GM18508 (cell line): Measurements from ENCODE around the gene STAB2.

Experiments
- ATAC-seq: cut with Tn5 transposase; IDR thresholded peaks from one replicate; pipeline ENCODE4 v1.9.1; 2021; ENCODE audit warnings: moderate number of reproducible peaks; ENCODE audit not compliant: insufficient read depth, unreplicated experiment

Gene STAB2

DNA sequence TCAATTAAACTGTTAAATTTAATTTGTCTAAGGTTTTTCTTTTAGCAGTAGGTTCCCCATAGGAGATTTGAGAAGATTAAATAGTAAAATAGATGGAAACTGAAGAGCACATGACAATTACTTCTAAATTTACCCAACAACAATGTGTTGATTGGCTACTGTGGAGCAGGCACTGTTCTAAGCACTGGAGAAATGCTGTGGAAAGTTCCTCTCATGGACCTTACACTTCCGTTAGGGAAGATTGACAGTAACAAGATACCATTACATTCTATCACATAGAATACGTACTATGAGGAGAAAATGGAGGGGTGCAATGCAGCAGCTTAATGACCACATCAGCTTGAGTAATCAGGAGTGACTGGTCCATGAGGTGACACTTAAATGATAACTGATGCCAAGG is 8.1 kb upstream of the STAB2 start:
- ATAC-seq, result no peak

DNA sequence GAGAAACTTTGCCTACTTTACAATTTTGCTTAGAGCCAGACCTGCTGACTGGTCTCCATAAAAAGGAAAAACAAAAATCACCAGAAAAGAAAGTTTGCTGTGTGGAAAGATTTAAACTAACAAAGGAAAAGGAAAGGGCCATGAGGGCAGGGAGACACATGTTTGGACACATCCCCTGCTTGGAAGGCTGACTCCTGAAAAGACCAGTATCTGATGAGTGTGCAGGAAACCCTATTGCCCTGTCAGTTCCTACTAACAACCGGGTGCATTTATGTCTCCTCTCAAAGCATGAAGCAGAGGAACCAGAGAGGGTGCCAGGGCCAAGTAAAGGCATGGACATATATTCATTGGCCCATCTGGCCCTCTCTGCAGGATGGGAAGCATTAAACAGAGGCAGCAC is 7.0 kb upstream of the STAB2 start:
- ATAC-seq, result no peak

DNA sequence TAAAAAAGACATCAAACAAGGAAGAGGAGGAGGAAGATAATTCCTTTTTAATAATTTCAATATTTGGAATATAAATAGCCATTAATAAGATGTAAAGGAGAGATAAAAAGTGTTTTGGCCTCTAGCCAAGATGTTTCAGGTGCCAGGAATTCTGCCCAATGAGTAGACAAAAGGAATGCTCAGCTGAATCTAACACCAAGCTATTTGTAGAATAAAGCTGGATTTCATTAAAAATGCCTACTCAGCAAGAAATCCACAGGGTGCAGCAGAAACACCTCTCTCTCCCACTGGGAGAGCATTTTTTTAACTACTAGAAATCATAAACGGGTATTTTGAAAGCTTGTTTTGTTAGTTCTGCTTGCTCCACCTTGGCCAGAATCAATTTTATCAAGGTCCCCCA is 4.1 kb upstream of the STAB2 start:
- no peak for ATAC-seq

DNA sequence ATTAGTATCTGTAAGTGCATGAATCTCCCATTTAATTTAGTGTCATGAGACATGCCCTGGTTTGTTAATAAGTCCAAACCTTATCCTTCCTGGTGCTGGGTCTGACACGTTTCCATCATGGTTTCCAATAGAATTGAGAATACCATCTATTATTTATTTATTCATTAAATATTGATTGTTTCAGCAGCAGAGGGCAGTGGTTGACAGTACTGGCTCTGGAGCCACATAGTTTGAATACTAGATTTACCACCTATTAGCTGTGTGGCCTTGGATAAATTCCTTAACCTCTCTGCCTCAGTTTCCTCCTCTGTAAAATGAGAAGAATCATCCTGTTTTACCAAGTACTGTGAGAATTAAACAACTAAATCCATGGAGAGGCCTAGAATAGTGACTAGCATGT is 941 bp upstream of the STAB2 start:
- no peak for ATAC-seq

DNA sequence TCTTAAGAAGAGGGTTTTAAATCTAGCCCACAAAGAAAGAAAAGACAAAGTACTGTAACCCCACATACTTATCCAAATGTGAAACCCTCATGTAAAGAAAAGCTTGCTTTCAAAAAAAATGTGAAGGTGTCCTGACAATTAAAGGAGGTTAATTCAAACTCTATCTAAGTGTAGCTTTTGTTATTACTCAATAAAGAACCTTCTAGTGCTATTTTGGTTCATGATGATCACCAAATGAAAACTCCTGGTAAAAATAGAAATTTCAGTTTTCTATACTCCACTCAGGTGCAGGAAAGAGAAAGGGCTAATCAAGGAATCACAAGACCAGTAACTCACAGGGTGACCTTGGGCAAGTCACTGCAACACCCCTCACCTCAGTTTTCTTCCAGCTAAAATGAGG is 1.6 kb downstream of the STAB2 start:
- no peak for ATAC-seq

DNA sequence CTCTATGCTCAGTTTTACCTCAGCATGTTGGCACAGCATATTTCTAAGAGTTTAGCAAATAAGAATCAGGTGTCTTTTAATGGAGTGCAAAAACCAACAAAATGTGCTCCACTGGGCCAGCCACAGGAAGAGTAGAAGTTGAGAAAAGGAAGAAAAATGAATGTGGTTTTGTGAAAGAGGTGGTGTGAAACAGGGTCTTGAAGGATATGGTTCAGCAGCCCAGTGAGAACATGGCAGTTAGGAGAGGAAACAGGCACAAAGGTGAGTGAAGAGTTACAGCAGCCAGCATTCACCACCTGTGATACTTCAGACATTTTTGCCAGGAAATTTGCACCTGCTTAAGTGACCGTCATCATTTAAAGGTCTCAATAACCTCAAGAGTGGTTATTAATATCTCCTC is 2.4 kb downstream of the STAB2 start:
- ATAC-seq, result no peak

DNA sequence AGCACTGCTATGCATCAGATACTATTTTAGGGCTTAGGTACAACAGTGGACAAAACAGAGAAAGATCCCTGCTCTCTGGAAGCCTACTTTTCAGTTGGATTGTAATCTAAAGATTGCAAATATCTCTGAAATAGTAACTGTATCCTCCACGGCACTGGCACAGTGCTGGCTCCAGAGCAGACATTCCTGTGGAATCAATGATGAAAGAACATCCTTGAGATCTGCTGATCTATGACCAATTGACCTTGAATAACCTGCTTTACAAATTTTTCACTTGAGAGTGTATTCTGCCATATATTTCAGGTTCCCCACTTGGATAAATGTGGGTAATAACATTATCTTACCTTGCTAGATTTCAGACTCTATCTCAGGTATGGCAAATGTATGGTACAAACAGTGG is 3.2 kb downstream of the STAB2 start:
- no peak for ATAC-seq

DNA sequence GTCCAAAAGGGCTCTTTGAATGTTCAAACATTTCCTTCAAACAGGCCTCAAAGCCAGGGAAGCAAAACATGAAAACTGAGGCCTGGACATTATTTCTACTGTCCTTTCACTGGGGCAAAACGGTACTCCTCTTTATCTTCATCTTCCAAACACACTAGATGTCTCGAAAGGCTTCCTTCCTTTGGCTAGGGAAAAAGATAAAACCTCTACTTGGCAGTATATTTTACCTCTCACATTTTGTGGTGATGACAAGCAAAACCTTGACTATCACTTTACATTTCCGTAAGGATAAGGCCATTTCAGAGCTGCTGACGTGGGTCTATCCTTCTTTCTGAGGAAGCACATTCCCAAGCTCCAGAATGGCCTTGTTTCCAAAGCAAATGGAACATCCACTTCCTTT is 9.9 kb downstream of the STAB2 start:
- ATAC-seq, result no peak

DNA sequence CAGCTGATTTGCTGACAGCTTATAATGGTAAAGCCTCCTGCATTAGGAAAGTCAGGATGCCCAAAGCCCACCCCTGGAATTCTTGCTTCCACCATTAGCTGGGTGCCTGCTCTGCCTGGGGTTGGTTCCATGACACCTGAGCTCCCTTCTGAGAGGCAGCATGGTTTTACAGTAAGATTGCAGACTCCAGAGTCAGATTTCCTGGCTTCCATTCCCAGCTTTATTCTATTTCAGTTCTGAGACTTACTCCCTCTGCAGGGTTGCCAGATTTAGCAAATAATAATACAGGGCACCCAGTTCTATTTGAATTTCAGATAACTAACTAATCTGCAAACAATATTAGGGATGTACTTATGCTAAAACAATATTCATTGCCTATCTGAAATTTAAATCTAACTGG is 12.2 kb downstream of the STAB2 start:
- no peak for ATAC-seq

DNA sequence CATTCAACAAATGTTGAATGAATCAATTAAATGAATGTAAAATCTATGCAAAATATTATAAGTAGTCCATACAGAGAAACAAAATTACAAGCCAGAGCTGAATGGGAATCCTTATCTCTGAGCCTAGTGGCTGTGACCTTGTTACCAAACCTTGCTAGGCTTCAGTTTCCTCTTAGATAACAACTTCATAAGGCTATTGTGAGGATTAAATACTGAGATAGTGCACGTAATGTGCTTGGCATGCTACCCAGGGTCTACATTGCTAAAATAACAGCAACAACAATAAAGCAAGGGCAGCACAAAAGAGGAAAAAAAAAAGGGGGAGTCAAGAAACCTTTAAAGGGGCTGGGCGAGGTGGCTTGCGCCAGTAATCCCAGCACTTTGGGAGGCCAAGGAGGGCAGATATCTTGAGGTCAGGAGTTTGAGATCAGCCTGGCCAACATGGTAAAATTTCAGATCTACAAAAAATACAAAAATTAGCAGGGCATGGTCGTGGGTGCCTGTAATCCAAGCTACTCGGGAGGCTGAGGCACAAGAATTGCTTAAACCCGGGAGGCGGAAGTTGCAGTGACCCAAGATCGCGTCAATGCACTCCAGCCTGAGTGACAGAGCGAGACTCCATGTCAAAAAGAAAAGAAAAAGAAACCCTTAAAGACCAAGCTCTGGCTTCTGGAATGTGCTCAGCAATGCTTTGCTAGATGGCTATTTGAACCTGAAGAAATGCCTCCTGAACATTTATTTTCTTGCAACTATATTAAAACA is 14.1 kb downstream of the STAB2 start:
- ATAC-seq, result no peak

DNA sequence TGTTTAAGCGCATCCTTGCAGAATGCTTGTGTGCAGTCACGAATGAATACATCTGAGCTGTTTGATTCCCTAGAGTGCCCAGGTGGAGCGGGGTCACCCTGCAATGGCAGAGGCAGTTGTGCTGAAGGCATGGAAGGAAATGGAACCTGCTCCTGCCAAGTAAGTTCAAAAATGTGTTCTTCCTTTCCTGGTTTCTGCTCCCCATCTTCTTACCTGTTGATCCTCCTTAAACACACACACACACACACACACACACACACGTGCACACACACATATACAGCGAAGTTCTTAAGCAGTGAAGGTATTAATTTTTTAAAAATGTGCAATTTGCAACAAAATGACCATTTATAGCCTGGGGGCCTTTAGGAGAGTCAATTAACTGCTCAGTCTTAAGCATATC is 33.3 kb downstream of the STAB2 start:
- ATAC-seq, result no peak

DNA sequence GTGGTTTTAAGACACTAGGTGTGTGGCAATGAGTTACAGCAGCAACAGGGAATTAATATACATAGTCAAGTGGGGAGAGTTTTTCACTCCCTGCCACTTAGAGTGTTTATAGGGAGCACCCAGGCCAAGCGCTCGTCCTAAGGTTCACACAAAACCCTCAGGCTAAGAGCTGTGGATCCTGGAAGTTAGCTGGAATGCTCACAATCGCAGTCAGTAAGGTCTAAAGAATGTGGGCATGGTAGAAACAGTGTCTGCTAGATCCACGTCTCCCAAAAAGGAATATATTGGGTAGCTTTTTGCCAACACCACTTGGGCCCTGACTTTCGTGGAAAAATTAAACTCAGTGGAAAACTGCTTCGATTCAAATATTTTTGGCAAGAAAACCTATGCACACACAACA is 36.6 kb downstream of the STAB2 start:
- no peak for ATAC-seq

DNA sequence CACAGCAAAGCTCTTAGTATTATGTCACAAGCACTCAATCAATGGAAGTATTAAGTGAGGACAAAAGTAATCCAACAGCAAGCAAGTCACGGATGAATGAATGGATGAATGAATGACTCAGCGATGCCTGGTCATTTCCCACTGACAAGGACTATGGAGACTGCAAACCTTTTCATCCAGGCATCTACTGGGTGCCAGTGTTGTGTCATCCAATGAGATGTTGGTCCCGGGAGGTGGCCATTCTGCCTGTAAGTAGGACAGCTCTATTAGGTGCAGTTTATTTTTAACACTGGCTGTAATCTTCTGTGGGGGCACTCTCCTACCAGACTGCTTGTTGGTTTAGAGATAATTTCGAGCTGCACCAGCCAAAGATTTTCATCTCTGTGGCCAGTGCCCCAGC is 39.4 kb downstream of the STAB2 start:
- ATAC-seq, result no peak

DNA sequence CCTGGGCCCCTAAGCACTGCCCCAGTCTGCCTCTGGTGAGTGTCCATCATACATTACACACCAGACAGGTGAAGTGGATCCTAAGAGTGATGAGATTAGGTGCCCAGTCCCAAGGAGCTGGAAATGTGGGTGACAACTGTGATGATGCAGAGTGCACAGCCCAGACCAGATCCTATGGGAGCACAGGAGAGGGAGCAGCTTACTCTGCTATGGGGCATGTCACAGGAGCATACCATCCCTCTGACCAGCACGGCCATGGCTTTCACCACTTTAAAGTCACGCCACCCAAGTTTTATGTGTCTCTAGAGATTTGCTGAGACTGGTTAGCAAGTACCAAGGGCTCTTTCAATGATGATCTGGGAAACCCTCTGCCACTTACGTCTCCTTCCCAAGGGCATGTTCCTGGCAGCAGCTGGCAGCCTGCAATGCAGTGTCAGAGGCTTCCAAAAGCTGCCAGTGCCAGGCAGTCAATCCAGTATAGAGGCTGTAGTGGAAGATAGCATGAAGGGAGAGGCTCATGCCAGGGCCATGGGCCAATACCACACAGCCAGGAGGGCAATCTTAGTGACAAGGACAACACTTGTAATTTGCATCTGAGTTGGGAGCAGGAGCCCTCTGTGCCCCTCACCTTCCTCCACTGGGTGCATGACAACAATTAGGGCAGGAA is 40.2 kb downstream of the STAB2 start:
- no peak for ATAC-seq

DNA sequence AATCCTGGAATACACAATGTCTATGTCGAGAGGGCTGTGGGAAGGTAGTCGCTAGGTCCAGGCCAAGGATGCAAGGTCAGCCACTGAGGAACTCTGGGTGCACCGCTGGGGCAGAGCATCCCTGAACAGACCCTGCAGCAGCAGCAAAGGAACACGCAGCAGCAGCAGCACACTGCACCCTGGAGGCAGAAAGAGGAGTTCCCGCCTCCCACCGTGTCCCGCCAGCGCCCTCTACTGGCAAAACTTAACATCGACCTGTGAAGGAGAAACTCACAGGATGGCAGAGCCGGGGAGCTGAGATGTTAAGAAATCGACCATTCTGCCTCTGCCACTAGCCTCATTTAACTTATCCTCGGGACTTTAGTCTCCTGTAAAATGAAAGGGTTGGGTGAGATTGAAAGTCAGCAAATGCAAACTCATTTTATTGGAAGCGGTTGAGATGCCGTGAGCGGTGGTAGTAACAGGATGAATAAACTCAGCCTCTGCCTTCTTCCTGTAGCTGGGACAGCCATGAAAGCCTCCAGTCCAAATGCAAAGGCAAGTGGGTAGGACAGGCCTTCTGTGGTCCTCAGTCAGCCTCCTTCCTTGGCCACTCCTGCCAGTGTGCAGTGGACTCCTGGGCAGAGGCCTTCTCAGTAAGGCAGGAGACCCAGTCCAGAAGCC is 45.6 kb downstream of the STAB2 start:
- ATAC-seq, result peak; percentile 61

DNA sequence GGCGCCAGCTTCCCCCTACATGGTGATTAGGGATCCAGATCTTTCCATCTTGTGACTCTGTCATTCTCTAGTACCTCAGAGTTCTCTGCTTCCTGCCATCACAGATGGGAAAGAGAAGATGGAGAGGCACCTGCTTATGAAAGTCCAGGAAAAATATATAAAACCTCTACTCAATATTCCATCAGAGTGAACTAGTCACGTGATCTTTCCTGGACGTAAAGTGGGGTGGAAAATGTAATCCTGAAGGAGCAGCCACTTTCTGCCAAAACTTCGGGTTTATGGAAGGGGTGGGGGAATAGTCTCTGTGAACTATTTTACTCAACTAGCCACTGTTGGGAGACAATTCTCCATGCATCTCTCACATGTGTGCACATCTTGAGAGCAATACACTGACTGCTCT is 47.7 kb downstream of the STAB2 start:
- no peak for ATAC-seq

DNA sequence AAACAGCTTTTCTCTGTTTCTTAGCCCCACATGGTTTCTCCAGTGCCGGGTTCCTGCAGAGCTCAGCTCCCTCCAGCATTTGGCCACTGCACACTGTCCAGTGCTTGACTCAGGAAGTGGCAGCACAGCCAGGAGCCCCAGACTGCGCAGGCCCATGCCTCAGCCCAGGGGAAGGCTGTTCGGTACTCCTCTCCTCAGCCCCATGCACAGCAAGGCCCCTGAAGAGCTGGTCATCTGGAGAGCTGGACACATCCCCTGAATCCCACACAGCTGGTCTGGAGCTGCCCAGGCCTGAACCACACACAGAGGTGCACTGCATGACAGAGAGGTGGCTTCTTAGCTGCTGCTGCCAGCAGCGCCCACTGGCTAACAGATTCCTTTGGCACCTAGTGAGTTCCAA is 48.3 kb downstream of the STAB2 start:
- ATAC-seq, result no peak

DNA sequence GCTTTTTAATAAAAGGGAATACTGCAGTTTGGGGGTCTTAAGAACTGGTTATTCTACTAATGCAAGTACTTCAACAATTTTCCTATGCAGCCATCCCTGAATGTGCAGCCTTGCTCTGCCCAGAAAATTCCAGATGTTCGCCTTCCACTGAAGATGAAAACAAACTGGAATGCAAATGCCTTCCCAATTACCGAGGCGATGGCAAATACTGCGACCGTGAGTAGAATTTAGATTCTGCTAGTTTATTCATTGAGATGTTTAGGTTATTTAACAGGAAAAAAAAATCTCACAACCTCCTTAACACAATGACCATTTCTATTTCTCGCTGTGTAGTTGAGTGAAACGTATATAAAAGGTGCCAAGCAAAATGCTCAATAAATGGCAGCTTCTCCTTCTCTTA is 49.9 kb downstream of the STAB2 start:
- no peak for ATAC-seq

DNA sequence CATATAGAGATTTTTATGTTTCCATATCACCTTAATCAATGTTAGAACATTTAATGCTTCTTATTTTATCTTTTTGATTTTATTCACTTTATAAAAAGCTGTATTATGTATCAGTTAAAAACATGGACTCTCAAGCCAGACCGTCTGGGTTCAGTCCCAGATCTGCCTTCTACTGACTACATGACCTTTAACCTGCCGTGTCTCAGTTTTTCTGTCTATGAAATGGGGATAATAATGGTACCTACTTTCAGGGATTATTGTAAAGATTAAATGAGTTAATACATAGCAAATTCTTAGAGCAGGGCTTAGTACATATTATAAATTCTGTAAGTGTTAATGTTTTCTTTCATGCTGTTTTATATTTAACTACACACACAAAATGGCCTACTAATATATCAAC is 50.4 kb downstream of the STAB2 start:
- ATAC-seq, result no peak

DNA sequence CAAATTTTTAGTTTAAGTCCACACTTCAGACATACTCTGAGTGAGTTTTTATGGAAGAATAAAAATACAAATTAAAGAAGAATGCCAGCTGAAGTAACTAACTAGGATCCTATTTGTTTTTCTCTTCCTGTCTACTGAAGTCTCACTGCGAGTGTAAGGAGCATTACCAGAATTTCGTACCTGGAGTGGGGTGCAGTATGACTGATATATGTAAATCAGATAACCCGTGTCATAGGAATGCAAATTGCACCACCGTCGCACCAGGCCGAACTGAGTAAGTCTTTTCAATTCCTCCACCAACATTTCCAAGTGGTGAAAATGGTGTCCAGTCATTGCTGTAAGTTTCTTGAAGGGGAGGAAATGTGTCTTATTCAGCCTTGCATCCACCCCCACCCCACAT is 52.9 kb downstream of the STAB2 start:
- ATAC-seq, result no peak

DNA sequence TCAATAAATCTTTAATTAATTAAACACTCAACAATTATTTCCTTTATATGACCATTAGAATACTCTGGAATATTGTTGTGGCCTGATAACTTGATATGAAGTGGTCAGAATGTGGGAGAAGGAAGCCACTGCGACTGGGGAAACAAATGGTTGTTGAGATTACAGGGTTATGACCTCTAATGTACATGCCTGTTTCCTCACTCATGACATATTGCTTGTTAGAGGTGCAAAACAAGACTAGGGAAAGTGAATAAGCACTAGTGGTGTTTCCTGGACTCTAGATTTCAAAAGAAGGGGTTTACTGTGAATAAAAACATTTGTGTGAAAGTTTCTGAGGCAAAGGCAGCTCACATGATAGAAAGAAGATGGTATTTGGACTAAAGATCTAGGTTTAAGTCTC is 53.3 kb downstream of the STAB2 start:
- no peak for ATAC-seq

DNA sequence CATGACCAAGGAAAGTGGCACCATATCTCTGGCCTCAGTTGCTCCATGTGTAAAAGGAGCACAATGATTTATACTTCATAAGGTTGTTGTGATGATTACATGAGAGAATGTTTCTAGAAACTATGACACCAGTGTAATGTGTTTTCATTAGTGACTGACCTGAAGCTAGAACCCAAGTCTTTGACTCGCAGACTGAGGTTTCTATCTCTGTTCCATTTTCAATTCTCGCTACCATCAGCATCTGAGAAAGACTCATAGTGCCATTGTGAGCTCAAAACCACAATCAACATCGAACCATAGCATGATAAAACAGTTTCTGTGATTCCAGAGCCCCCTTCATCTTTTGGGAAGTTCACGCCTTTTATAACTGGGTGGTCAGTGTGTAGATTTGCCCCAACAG is 53.8 kb downstream of the STAB2 start:
- no peak for ATAC-seq
